ENCODE data around the gene DNM1L.

GRCh38 chr12:32651151-32651955 lies 27.7 kb upstream of the DNM1L start:
- TF ChIP-seq CTCF (IDR thresholded peaks at IDR 0.05), result no peak
- TF ChIP-seq POLR2AphosphoS5 (IDR thresholded peaks at IDR 0.05), result no peak
